ENCODE measurements around the gene RPL27A.
A peak's percentile ranks its signal among the peaks of the same experiment; 100 is the strongest.

The RPL27A gene

DNA sequence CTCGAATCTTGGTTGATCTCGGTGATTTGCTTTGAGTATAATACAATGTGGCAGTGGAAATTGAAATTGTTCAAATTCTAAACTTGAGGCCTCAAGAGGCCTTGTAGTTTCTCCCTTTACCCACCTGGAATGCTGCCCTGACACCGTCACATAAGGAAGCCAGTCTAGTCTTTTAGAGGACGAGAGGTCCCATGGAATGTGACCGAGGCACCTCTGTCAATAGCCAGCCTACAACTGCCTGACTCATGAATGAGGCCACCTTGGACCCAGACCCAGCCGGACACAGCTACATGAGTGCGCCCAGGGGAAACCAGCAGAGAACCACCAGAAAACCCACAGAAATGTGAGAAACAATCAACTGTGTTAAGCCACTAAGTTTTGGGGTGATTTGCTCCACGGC is 52.5 kb downstream of the RPL27A start:
- no peak for DNase-seq (ENCODE audit: low read depth)
- Histone ChIP-seq H3K36me3 (ENCODE audit: control insufficient read depth, insufficient read depth, low read length, severe bottlenecking) (no peaks in the 10 kb centered on the region), H3K9ac (ENCODE audit: low read length) (no peak overlapping the region), H3K9me3 (ENCODE audit: control insufficient read depth, low read length) (no peaks in the 10 kb centered on the region), H3K4me3 (ENCODE audit: low read length) (no peak overlapping the region), H3K27me3 (replicated peaks; ENCODE audit: control insufficient read depth, insufficient read depth, low read length) (no peaks in the 10 kb centered on the region), H3K4me1 (ENCODE audit: control insufficient read depth, insufficient read depth, low read length) (peaks cover 35% of the 10 kb centered on the region)

DNA sequence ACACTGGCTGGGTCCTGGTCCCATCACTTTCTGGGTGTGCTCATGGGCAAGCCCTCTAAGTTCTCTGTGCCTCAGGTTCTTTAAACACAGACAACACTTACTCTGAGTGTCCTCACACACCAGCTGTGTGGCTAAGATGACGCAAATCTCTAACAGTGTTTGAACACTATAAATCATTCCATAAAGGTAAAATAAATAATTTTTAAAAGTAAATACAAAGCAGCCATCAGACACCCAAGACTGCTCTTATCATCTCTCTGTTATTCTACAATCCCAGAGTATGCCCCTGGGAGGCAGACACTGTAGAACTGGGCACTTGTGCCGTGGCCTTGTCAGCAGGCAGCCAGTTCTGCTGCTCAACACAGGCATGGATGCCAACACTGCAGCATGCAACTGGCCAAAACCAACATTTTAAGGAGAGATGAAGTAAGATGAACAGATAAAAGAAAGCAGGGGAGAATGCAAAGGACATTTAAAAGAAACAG is 56.8 kb downstream of the RPL27A start:
- Histone ChIP-seq H3K4me3 (ENCODE audit: low read length) (no peak overlapping the region), H3K27me3 (replicated peaks; ENCODE audit: control insufficient read depth, insufficient read depth, low read length) (no peaks in the 10 kb centered on the region), H3K36me3 (ENCODE audit: control insufficient read depth, insufficient read depth, low read length, severe bottlenecking) (no peaks in the 10 kb centered on the region), H3K9me3 (ENCODE audit: control insufficient read depth, low read length) (no peaks in the 10 kb centered on the region), H3K4me1 (ENCODE audit: control insufficient read depth, insufficient read depth, low read length) (peaks cover 13% of the 10 kb centered on the region), H3K9ac (ENCODE audit: low read length) (no peak overlapping the region)
- peak; percentile 18 for DNase-seq (ENCODE audit: low read depth)

All from adipocyte (in vitro differentiated cells).